Measurements from ENCODE around the gene ANKRD6. TPM values are rescaled to one million over a fixed set of nuclear protein-coding genes. Genes with fewer than 3 reads are reported as not detected.

The ANKRD6 gene
- total RNA-seq, 2 experiments from 2014 or later, result 2.4 to 7.0 TPM

- no peaks in the 10 kb centered on the region for H3K36me3 ChIP-seq (ENCODE audit: insufficient read depth, low read length)
- intact Hi-C loops (cut with micrococcal nuclease; ENCODE audit: unreplicated experiment), result loop anchor here (10.0 kb wide), 1 partner anchor 641 kb away; no protein-coding TSS in a partner anchor
- no peak overlapping the region for H3K4me2 ChIP-seq (ENCODE audit: low read length)
- no peak overlapping the region for H3K4me3 ChIP-seq (ENCODE audit: low read depth, low read length, poor library complexity, severe bottlenecking)
- no peak for DNase-seq (ENCODE audit: low spot score)
- no peak overlapping the region for H3K27ac ChIP-seq (ENCODE audit: low read depth, low read length, poor library complexity, severe bottlenecking)
- no TSS peak for BruUV-seq (replicated peaks)
- CTCF ChIA-PET (ENCODE audit: unreplicated experiment), result no interaction called here
- no peaks in the 10 kb centered on the region for H4K20me1 ChIP-seq (ENCODE audit: insufficient read depth, low read length)
- H3K9me3 ChIP-seq (ENCODE audit: low read length), result no peaks in the 10 kb centered on the region
- H3K79me2 ChIP-seq (ENCODE audit: insufficient read depth, low read depth, low read length), result no peaks in the 10 kb centered on the region
- no peak overlapping the region for H2AFZ ChIP-seq (ENCODE audit: low read length)
- TF ChIP-seq EZH2phosphoT487 (IDR thresholded peaks at IDR 0.05; ENCODE audit: borderline replicate concordance, low read depth, low read length) (no peak), CTCF (conservative IDR thresholded peaks at IDR 0.05; ENCODE audit: low read length) (no peak)
- H3K9me2 ChIP-seq (ENCODE audit: insufficient read depth, low read length), result no peaks in the 10 kb centered on the region
- POLR2A ChIA-PET, result no interaction called here
- peaks cover 26% of the 10 kb centered on the region for H3K4me1 ChIP-seq (ENCODE audit: insufficient read depth, low read length, poor library complexity, severe bottlenecking)
These were observed 182.9 kb downstream of the ANKRD6 start for GRCh38 chr6:89615882-89616281.

GRCh38 chr6:89616531-89616930, 183.6 kb downstream of the ANKRD6 start:
- ChIA-PET POLR2A (no interaction called here), CTCF (ENCODE audit: unreplicated experiment) (no interaction called here)
- no peaks in the 10 kb centered on the region for H3K9me3 ChIP-seq (ENCODE audit: low read length)
- H3K36me3 ChIP-seq (ENCODE audit: insufficient read depth, low read length), result no peaks in the 10 kb centered on the region
- peaks cover 19% of the 10 kb centered on the region for H3K4me1 ChIP-seq (ENCODE audit: insufficient read depth, low read length, poor library complexity, severe bottlenecking)
- no TSS peak for BruUV-seq (replicated peaks)
- no peaks in the 10 kb centered on the region for H3K79me2 ChIP-seq (ENCODE audit: insufficient read depth, low read depth, low read length)
- H3K9me2 ChIP-seq (ENCODE audit: insufficient read depth, low read length), result no peaks in the 10 kb centered on the region
- DNase-seq (ENCODE audit: low spot score), result no peak
- intact Hi-C loops (cut with micrococcal nuclease; ENCODE audit: unreplicated experiment), result loop anchor here (10.0 kb wide), 1 partner anchor 642 kb away; no protein-coding TSS in a partner anchor
- H3K4me3 ChIP-seq (ENCODE audit: low read depth, low read length, poor library complexity, severe bottlenecking), result no peak overlapping the region
- no peaks in the 10 kb centered on the region for H4K20me1 ChIP-seq (ENCODE audit: insufficient read depth, low read length)
- TF ChIP-seq EZH2phosphoT487 (IDR thresholded peaks at IDR 0.05; ENCODE audit: borderline replicate concordance, low read depth, low read length) (no peak), CTCF (conservative IDR thresholded peaks at IDR 0.05; ENCODE audit: low read length) (no peak)
- H3K27ac ChIP-seq (ENCODE audit: low read depth, low read length, poor library complexity, severe bottlenecking), result no peak overlapping the region
- H2AFZ ChIP-seq (ENCODE audit: low read length), result no peak overlapping the region
- no peak overlapping the region for H3K4me2 ChIP-seq (ENCODE audit: low read length)

GRCh38 chr6:89618026-89618425, 185.1 kb downstream of the ANKRD6 start:
- H3K36me3 ChIP-seq (ENCODE audit: insufficient read depth, low read length), result no peaks in the 10 kb centered on the region
- H3K9me2 ChIP-seq (ENCODE audit: insufficient read depth, low read length), result no peaks in the 10 kb centered on the region
- CTCF ChIA-PET (ENCODE audit: unreplicated experiment), result no interaction called here
- POLR2A ChIA-PET, result no interaction called here
- DNase-seq (ENCODE audit: low spot score), result no peak
- H3K27ac ChIP-seq (ENCODE audit: low read depth, low read length, poor library complexity, severe bottlenecking), result no peak overlapping the region
- no TSS peak for BruUV-seq (replicated peaks)
- intact Hi-C loops (cut with micrococcal nuclease; ENCODE audit: unreplicated experiment), result loop anchor here (10.0 kb wide), 1 partner anchor 643 kb away; no protein-coding TSS in a partner anchor
- H3K4me2 ChIP-seq (ENCODE audit: low read length), result no peak overlapping the region
- peaks cover 12% of the 10 kb centered on the region for H3K4me1 ChIP-seq (ENCODE audit: insufficient read depth, low read length, poor library complexity, severe bottlenecking)
- no peaks in the 10 kb centered on the region for H3K79me2 ChIP-seq (ENCODE audit: insufficient read depth, low read depth, low read length)
- H3K4me3 ChIP-seq (ENCODE audit: low read depth, low read length, poor library complexity, severe bottlenecking), result no peak overlapping the region
- H4K20me1 ChIP-seq (ENCODE audit: insufficient read depth, low read length), result no peaks in the 10 kb centered on the region
- no peak for TF ChIP-seq CTCF (conservative IDR thresholded peaks at IDR 0.05; ENCODE audit: low read length)
- TF ChIP-seq EZH2phosphoT487 (IDR thresholded peaks at IDR 0.05; ENCODE audit: borderline replicate concordance, low read depth, low read length), result no peak
- no peak overlapping the region for H2AFZ ChIP-seq (ENCODE audit: low read length)
- no peaks in the 10 kb centered on the region for H3K9me3 ChIP-seq (ENCODE audit: low read length)
